Measurements from ENCODE around the gene GSTO2.

GSTO2 gene

DNA sequence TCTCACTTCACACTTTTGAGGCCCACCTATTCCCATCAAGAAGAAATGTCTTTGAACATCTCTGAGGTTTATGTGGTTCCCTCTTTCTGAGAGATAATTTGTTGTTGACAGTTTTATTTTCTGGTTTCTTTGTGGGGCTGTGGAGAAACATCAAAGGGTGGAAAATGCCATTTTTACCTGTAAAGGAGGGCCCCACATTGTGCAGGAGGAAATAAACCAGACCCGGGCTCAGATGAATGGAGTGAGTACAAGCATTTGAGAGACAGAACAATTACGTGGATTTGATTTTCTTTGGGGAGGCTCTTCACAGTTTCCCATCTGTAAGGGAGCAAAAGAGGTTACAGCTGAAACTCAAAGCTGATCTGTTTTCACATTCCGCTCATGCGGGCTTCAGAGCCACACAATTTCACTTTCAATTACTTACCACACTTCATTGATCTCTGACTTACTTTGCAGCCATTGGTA is 39.5 kb downstream of the GSTO2 start:
- FAIRE-seq = no peak

DNA sequence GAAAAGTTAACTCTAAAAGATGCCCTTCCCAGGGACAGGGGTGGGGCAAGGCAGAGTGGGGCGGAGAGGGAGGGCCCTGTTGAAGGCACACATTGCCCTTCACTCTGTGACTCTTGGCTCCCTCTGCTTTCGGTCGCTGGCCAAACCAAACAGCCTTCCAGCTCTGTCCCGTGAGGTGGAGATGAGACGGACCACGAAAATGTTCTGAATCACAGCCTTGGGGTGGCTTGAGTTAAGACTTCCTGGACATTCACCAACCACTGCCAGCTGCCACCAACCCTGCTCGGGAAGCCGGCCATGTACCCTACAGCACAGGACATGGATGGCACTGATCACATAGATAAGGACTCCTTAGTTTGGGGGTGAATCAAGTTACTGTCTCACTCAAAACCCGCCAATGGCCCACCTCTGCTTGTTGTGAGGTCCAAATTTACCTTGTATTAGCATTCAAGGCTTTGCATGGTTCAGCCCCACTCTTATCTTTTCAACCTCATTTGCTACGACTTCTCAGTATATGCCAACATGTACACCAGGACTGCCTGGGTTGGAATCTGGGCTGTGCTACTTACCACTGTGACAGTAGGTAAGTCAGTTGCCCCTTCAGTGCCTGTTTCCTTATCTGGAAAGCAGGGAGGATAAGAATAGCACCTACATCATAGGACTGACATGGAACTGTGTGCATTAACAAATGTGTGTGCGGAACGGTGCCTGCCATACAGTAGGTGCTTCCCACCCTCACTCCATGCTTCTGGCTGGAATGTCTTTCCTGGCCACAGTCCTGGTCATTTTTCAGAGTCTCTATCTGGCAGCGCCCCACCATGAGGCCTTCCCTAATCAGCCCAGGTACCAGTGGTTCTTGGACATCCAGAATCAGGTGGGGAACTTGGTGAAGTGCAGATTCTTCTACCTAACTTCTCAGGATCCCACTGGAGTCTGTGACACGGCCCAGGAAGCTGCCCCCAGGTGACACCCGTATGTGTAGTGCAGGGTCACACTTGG is 41.3 kb downstream of the GSTO2 start:
- no peak for FAIRE-seq

DNA sequence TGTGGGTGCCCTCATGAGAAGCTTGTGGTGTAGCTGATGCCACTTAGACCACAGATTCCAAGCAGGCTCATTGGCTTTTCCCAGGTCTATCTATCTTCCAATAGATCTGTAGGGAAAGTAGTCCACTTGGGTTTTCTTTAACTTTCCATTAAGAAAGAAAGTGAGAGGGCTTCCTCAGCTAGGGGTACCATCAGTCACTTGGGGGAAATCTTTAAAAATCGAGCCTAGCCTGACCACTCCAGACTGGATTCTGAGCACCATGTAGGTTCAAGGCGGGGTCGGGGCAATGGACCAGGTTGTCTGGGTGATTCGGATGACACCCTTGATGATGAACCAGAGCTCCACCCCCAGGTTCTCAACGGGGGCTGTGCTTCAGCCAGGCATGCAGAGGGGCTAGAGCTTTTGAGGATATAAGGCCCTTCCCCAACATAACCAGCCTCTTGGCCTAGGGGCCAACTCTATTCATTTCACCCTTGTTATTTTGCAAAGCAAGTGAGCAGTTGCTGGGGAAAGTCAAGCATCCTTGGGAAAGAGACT is 42.3 kb downstream of the GSTO2 start:
- no peak for FAIRE-seq

DNA sequence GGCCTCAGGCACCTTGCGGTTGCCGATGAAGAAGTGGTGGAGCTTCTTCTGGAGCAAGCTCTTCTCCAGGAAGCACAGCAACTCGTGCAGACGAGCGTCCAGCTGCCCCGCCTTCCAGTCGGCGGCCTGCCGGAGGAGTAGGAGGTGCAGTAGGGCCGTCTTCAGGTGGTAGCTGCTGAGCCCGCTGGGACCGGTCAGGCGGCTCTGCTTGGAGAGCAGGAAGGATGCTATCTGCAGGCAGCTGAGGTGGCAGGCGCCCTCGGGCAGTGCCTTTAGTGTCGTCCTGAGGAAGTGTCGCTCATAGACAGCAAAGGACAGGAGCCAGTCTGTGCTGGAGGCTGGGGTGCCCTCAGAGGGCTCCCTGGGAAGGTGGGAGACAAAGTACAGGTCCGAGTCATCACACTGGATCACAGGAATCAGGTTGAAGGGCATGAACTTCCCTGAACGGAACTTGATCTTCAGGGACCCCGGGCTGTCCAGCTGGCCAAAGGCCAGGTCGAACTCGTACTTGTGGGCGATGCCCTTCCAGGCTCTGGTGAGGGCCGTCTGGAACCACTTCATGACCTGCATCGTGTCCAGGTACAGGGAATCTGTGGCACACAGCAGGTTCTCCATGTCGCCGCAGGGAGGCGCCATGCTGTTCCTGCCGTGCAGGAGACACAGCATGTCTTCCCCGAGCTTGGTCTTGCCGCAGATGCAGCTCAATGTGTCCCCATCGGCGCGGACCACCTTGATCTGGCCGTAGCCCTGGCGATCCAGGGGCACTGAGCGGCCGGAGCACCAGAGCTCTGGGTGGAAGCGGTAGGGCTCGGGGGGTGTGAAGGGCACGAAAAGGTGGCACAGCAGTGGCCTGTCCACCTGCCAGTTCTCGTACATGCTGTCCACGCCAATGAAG is 45.9 kb downstream of the GSTO2 start:
- FAIRE-seq = no peak

DNA sequence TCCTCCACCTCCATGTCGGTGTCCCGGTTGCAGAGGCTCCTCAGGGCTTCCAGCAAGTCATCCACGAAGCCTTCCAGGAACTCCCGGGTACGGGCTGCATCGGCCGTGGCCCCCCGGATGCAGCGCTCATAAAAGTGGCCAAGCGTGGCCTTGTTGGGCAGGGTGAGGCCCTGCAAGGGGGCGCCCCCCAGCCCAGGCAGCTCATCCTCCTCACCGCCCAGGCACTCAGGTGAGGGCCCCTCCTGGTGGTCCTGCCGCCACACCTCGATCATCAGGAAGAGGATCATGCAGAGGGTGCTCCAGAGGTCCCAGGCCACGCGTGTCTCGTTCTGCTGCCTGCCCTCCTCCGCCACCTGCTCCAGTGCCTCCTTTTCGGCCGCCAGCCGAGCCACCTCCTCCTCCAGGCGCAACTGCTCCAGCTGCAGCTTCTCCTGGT is 46.5 kb downstream of the GSTO2 start:
- no peak for FAIRE-seq

DNA sequence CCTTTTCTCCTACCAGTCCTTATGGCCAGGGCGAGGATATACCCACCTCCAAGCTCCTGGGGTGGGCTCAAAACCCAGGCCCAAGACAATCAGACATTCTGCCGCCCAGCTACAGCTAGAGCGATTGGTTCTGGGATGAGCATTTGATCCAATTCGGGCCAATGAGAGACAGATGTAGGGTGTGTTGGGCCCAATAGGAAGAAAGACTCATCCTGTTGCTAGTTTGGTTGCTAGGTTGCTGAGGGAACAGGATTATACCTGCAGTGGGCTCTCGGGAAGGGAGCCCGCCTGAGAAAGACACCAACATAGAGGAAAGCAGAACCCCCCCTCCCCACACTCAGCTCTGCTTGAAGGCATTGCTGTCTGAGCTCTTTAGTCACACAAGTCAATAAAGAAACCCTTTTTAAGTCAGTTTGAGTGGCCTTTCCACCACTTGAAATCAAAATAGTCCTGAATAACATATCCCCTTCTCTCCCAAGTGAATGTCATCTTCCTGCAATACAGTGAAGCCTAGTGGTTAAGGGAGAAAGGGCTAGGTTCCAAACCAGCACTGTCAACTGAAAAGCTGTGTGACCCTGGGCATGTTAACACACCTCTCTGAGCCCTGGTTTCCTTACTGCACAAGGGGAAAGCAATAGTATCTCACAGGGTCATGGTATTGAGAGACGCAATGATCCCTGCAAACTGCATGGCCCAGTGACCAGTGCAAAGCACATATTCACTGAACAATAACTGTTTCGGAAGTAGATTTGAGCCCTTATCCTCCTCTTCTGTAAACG is 47.5 kb downstream of the GSTO2 start:
- FAIRE-seq = no peak

DNA sequence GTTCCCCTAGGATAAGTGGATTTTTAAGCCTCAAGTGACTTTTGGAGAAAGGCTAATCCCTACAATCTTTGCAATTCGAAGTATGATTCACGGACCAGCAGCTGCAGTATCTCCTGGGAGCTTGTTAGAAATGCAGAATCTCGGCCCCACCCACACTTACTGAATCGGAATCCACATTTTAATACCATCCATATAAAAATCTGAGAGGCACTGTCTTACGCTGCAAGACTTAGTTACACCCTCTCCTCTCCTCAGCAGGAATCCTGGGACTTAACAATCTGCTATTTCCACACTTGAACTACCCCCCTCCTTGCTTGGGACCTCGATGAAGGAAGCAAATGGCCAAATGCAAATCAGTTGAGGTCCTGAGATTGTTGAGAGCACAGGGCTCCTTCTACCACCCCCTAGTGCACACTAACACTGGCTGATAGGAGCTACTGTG is 48.3 kb downstream of the GSTO2 start:
- FAIRE-seq = no peak

DNA sequence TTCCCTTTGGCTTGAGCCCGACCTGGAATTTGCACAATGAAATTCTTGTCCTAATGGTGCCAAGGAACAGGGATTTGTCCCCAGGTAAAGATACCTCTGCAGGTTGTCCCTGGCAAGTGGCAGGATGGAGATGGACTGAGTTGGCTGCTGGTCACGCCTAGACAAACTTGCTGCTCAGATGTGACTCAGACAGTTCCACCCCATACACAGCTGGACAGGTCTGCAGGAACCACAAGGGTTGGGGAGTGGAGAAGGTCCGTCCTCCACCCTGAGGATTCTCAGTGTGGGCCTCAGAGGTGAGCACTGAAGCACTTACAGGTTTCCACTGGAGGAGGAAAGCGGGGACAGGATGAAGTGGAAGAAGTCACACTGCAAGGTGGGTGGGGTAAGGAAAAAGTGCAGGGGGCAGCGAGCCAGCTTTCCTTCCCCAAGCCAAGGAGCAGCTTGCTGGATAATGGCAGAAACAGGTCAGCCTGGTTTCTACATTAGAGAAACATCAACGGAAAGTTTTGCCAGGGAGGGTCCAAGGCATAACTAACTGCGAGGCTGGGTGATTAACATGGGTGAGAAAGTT is 48.8 kb downstream of the GSTO2 start:
- FAIRE-seq = no peak

DNA sequence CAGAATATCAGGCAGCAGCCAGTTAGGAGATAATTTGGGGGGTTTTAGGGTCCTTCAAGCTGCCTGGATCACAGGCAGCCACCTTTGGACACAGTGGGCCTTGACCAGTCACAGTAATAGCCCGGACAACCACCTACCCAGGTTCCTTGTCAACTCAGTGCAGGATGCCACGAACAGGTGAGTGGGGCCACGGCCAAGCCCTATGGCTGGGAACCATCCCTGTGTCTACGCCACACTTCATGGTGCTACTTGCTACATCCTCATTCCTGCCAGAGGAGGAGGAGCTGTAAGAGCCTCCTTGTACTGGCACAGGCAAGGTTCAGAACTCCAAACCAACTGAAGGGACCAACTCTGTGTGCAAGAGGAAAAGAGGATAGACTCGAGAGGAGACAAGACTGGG is 49.3 kb downstream of the GSTO2 start:
- FAIRE-seq = no peak

DNA sequence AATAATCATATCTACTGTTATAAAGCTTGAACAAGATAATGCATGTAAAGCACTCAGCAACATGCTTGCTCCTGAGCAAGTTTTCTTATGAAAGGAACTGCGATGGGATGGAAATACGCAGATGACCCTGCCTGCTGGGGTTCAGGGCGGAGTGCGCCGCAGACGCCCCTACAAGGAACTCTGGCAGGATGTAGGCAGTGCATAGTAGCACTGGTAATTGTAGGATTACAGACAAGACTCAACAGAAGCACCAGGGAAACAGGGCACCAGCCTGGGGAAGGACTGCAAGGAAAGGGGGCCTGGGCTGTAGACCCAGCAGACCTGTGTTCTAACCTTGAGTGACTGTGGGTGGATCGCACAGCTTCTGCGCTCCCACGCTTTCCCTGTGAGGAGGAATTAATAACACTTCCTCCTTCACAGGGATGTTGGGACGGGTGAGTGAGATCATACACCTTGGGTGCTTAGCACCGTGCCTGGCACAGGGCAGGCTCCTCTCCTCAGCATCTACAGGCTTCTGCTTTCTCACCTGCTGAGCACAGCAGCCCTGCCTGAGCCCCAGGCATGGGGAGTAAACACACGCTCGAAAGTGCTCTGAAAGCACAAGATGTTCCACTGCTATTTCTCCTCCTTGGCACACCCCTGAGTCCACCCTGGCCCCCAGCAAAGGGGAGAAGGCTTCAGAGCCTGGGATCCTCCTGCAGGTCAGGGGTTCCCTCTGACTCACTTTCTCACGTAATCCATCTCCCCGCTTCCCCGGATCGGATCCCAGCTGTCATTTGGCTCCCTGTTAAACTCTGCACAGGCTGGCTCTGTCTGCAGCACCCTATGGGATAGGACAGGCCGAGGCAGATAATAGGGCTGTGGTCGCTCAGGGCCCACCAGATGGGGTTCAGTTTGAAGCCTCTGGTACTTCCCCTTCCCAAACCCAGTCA is 50.1 kb downstream of the GSTO2 start:
- no peak for FAIRE-seq

DNA sequence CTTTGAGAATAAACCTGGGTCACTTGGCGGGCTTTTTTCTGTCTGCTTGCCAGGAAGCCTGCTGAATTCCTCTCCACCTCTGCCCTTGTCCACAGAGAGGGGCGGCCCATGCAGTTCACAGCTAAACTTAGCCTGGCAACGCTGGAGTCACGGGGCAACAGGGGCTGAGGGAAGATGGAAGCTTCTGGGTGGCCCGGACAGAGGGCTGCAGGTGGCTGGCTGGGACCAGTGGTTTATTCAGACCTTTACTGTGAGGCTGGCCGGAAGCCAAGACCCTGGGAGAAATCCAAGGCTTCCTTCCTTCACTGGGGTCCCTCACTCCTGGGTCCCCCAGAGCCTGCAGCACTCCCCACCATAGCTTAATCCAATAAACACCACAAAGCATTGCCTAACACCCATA is 52.2 kb downstream of the GSTO2 start:
- no peak for FAIRE-seq

DNA sequence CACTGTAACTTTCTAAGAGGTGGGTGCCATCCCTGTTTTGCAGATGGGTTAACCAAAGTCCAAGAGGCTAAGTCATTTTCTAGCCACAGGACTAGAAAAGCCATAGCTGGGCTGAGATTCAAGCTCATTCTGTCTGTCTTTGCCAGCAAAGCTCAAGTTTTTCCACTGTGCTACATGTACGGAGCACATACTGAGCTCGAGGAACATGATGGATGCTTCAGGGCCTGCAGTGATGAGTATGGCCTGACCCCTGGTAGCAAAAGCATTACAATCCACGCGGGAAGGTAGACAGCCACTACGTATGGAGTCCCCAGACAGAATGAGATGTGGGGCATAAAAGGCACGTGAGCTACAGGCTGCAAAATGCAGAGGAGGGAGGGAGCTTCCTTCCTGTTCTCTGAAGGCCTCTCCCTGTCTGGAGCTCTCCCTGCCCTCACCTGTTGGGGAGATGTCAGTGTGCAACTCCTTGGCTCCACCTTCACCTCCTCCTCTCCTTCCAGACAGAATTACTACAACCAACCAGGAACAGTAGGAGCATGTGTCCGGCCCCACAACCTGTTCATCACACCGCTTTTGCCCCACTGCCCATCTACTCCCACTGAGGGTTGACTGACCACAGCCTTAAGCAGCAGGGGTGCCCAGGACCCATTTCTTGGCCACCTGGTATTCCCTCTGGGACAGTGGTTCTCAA is 52.9 kb downstream of the GSTO2 start:
- no peak for FAIRE-seq

DNA sequence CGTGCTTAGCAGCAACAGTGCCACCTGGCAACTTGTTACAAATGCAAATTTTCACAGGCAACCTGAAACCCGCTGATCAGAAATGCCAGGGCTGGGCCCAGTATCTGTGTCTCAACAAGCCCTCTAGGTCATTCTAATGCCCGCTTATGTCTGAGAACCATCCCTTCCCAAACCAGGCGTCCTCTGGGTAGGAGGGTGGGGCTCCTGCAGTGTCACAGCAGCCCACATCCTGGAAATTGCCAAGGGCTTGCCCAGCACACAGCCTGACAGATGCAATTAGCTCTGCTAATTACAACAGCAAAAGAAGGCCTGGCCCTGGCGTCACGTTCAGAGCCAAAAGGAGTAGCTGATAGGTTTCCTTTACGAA is 53.4 kb downstream of the GSTO2 start:
- FAIRE-seq = no peak

DNA sequence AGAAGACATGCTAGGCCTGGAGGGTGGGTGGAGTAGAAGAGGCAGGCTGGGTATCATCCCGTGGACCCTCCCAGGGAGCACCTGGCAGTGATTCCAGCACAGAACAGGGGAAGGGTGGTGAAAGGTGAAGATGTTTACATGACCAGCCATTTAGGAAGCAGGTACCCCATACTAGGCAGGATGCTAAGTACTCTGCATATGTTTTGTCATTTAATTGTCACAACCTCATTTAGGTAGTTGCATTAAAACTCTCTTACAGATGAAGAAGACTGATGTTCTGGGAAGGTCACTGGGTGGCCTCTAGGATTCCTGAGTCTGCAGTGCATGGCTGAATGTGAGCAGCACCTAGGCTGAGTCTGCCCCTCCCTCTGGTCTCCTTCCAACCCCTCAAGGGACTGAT is 54.1 kb downstream of the GSTO2 start:
- FAIRE-seq = no peak

DNA sequence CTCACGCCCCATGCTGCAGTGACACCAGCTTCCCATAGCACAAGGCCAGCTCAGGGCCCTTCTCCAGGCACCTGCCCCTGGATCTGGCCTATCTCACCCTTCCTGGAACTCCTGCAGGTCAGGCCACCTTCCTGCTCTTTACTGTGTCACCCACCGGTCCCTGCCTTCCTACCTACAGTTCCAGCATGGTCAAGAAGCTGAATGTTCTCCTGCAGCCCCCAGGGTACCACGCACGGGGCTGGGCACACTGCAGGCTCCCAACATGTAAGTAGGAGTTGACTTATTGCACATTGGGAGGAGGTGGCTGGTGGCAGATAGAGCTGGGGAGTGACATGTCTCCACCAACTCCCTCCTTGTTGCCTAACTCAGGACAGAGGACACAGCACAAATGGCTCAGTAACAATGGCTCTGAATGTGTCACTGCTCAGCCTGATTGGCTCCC is 54.8 kb downstream of the GSTO2 start:
- no peak for FAIRE-seq

DNA sequence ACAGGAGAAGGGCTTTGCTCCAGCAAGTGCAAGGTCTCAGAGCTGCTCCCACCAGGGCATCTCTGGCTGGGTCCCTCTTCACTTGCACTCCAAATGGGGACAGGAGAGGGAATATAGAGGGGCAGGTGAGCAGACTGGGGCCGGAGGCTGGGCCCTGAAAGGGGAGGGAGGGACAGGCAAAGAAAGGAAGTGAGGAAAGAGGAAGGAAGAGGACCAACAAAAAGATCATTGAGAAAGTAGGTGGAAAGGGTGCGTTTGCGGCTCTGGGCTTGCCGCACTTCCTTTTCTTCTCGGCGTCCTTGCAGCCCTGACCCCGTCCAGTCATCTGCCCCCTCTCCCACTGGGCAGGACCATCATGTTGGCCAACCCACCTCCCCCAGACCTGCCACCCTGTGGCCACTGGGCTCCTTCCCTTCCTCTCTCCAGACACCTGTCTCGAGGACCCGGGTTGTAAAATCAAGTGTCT is 55.3 kb downstream of the GSTO2 start:
- FAIRE-seq = no peak

DNA sequence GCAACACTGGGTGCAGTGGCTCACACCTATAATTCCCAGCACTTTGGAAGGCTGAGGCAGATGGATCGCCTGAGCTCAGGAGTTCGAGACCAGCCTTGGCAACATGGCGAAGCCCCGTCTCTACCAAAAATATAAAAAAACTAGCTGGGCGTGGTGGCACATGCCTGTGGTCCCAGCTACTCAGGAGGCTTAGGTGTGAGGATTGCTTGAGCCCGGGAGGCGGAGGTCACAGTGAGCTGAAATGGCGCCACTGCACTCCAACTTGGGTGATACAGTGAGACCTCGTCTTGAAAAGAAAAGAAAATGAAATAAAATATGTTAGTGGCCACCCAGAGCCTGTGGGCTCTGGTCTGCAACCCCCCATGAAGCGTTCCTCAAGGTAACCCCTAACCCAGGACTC is 55.9 kb downstream of the GSTO2 start:
- no peak for FAIRE-seq

DNA sequence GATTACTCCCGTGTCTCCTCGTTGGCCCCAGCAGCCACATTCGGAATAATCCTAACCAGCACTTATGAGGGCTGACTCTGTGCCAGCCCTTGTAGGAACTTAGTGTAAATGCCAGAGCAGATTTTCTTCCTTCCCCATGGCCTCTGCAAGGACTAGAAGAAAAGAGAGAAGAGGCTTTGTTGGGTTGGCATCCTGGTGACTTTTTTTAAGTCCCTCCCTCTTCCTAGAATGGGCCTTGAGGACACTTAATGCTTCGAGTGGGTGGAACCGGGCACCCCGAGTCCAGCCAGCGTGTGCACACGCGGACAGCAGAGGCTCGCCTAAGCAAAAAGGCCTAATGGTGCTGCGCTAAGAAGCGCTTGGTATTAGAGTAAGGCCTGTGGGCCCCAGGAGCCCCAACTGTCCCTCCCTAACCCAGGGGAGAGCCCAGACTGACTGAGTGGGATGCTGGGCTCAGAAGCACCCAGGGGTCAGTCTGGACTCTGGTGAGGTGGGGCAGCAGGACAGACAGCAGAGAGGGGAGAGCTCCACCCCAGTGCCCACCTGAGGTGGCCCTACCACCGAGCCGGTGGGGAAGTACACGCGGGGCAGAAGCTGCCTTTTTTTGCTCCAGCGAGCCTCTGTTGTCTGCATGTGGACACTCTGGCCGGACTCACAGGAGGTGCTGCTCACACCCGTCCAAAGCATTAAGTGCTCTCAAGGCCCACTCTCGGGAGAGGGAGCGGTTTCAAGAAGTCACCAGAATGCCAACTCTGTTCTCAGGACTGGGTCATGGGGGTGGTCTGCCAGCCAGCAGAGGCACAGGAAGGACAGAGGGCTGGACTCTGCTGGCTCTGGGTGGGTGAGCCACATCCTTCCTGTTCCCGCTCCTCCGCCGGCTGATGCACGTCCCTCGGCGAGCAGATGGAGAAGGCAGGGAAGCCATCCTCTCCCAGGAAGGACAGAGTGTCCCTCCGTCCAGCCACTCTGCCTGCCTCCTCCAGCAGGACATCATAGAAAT is 56.8 kb downstream of the GSTO2 start:
- FAIRE-seq = no peak
